ENCODE data around the gene MAP3K2. TPM values are rescaled to one million over a fixed set of nuclear protein-coding genes. Genes with fewer than 3 reads are reported as not detected.

Gene MAP3K2
- total and polyA plus RNA-seq, 2 of the 8 experiments (the other 6 are each of a cell fraction or from before 2014, with no cell fraction given): 2.0 to 23.2 TPM

DNA sequence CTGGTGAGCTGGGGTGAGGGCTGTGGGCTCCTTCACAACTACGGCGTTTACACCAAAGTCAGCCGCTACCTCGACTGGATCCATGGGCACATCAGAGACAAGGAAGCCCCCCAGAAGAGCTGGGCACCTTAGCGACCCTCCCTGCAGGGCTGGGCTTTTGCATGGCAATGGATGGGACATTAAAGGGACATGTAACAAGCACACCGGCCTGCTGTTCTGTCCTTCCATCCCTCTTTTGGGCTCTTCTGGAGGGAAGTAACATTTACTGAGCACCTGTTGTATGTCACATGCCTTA lies 41.0 kb upstream of the MAP3K2 start:
- Histone ChIP-seq H3K56ac (replicated peaks; ENCODE audit: insufficient read length, low read depth, low read length) (no peak overlapping the region), H3K4me3 (ENCODE audit: extremely low read depth in 1 of 4, insufficient read depth in 2 of 4, low read depth in 3 of 4, low read length in 4 of 4) (no peak overlapping the region), H3K4me1 (replicated peaks in 1 of 4; ENCODE audit: control insufficient read depth in 3 of 4, insufficient read depth in 4 of 4, low read length in 3 of 4) (peaks cover 0 to 10% (median 3%) of the 10 kb centered on the region in 4 experiments; a peak in 4 of 7 replicates), H4K20me1 (replicated peaks in 1 of 2; ENCODE audit: control insufficient read depth in 1 of 2, insufficient read depth in 2 of 2, low read length in 2 of 2) (no peaks in the 10 kb centered on the region), H2BK20ac (ENCODE audit: low read length) (no peak overlapping the region), H3K14ac (ENCODE audit: insufficient read length) (no peak overlapping the region), H3K4me2 (ENCODE audit: insufficient read depth in 1 of 2, low read depth in 2 of 2, low read length in 2 of 2) (no peak overlapping the region), H3K9ac (replicated peaks in 1 of 4; ENCODE audit: extremely low read depth in 1 of 4, low read depth in 3 of 4, low read length in 3 of 4) (no peak overlapping the region), H3K79me1 (ENCODE audit: low read depth, low read length) (no peaks in the 10 kb centered on the region), H3K27me3 (replicated peaks in 1 of 4; ENCODE audit: control insufficient read depth in 3 of 4, extremely low read depth in 1 of 4, insufficient read depth in 3 of 4, low read length in 3 of 4) (peaks cover 0 to 6% (median 3%) of the 10 kb centered on the region in 4 experiments; a peak in 4 of 7 replicates), H2BK5ac (ENCODE audit: low read depth, low read length) (no peak overlapping the region), H3K4ac (replicated peaks; ENCODE audit: insufficient read length, low read depth, low read length) (no peak overlapping the region), H2AK5ac (ENCODE audit: low read depth, low read length) (no peak overlapping the region), H3K9me3 (ENCODE audit: insufficient read depth in 2 of 2, low read depth in 1 of 2, low read length in 1 of 2) (no peaks in the 10 kb centered on the region), H2AFZ (ENCODE audit: low read length) (no peak overlapping the region), H3K18ac (ENCODE audit: extremely low read depth, low read length) (no peak overlapping the region), H3K36me3 (ENCODE audit: control insufficient read depth in 2 of 4, insufficient read depth in 4 of 4, low read length in 3 of 4) (no peaks in the 10 kb centered on the region), H3K23me2 (ENCODE audit: low read depth, low read length) (no peaks in the 10 kb centered on the region), H3K79me2 (ENCODE audit: control insufficient read depth in 1 of 2, insufficient read depth in 2 of 2, low read length in 2 of 2) (no peaks in the 10 kb centered on the region), H4K8ac (ENCODE audit: extremely low read depth, insufficient read depth, low read length) (no peak overlapping the region), H2BK12ac (ENCODE audit: low read depth, low read length) (no peak overlapping the region), H3K23ac (ENCODE audit: insufficient read length) (no peak overlapping the region), H4K91ac (replicated peaks; ENCODE audit: insufficient read length, low read length) (no peak overlapping the region), H2BK120ac (replicated peaks; ENCODE audit: low read depth, low read length) (no peak overlapping the region), H3K27ac (ENCODE audit: low read depth, low read length) (no peak overlapping the region), H4K5ac (ENCODE audit: insufficient read length, low read depth, low read length) (no peak overlapping the region), H2BK15ac (ENCODE audit: low read length) (no peak overlapping the region)
- ChIA-PET POLR2A (ENCODE audit: partially characterized antibody) (interaction anchor here (1.0 to 1.8 kb wide), 5 partner anchors 9 to 43 kb away, joined by 3 to 5 read pairs (median 3); no protein-coding TSS in a partner anchor), CTCF (ENCODE audit: partially characterized antibody) (interaction anchor here (0.6 to 9.2 kb wide), 6 partner anchors 12 to 50 kb away, joined by 3 to 74 read pairs (median 3); partner anchors contain the start of gene PROC)
- 82% methylated on average over 6 of the region's 6 CpGs; no CpG with 5 or more reads in 1 of the 2 experiments for WGBS, 2 experiments (ENCODE audit: extremely low coverage in 1 of 2, insufficient coverage in 1 of 2, insufficient read length in 1 of 2, insufficient replicate concordance in 2 of 2, low coverage in 1 of 2, low lambda C conversion rate in 2 of 2, missing lambda C conversion rate in 1 of 2)
- FAIRE-seq (no peak), DNase-seq (ENCODE audit: low read depth in 1 of 2, low spot score in 2 of 2) (no peak)
- no peak for TF ChIP-seq JUN (IDR thresholded peaks at IDR 0.05; ENCODE audit: low read depth, low read length)
- TF ChIP-seq GTF2F1 (IDR thresholded peaks at IDR 0.05; ENCODE audit: borderline replicate concordance, low read depth, low read length): no peak
- TF ChIP-seq CEBPB (IDR thresholded peaks at IDR 0.05; ENCODE audit: low read depth, low read length): no peak
- TF ChIP-seq RNF2 (IDR thresholded peaks at IDR 0.05; ENCODE audit: borderline replicate concordance, low read depth, low read length, missing control alignments, poor library complexity, severe bottlenecking): no peak
- TF ChIP-seq RAD21 (IDR thresholded peaks at IDR 0.05 in 1 of 2, conservative IDR thresholded peaks at IDR 0.05 in 1 of 2; ENCODE audit: low read depth in 2 of 2, low read length in 2 of 2): no peak
- no peak for TF ChIP-seq CREB1 (IDR thresholded peaks at IDR 0.05)
- TF ChIP-seq ATF2 (IDR thresholded peaks at IDR 0.05; ENCODE audit: low read length): no peak
- no peak for TF ChIP-seq FOSL1 (IDR thresholded peaks at IDR 0.05; ENCODE audit: insufficient read depth, low read depth, low read length)
- no peak for TF ChIP-seq CHD1 (IDR thresholded peaks at IDR 0.05; ENCODE audit: low read depth, low read length)
